Inferior parietal cortex (tissue), 1 donor: ENCODE results near the gene ABHD1.

ENCODE experiments used
- DNase-seq: peaks from one replicate; pipeline ENCODE4 v3.0.0-alpha.2; 2016; ENCODE audit errors: extremely low spot score

ABHD1 gene

GRCh38 chr2:27135478-27135955 lies 11.9 kb downstream of the ABHD1 start:
- DNase-seq = no peak

DNA sequence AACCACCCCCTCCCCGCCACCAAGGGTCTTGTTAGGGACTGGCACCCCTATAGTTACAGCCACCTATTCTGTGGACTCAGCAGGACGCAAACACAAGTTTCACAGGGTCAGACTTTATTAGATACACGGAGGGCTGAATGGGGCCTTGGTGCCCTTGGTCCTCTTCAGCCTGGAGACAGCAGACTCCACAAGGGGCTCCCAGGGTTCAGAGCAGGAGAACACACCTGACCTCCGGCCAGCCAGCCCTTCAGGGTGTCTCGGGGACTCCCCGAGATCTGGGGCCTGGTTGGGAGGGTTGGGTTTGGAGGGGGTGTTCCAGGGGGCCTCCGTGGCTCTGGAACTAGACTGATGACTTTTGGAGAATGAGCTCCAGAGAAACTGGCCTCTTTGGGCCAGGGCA lies 13.1 kb downstream of the ABHD1 start:
- no peak for DNase-seq

DNA sequence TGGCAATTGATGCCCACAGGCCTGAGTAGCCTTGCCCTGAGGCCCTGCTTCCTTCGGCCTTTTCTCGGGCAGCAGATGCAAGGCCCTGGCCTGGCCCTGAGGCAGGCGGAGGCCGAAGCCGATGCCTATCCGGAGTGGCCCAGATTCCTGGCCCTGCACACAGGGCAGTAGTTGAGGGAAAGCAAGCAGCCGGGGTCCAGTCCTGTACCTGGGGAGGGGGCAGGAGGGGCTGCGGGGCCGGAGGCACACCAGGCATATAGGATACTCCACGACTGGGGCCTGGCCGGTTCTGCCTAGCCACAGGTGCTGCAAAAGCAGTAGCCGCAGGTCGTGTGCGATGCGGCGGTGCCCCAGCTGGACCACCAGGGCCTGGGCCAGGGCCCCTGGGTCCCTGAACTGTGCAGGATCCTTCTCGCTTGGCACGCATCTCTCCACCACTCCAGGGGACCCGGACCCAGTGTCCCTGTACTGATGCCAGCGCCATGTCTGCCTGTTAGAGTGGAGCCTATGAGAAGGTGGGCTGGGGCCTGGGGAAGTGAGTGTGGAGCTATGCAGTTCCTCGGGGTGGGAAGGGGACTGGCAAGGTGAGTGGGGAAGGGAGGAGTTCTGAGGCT lies 13.8 kb downstream of the ABHD1 start:
- DNase-seq = no peak

GRCh38 chr2:27138111-27138510 lies 14.5 kb downstream of the ABHD1 start:
- DNase-seq = no peak

DNA sequence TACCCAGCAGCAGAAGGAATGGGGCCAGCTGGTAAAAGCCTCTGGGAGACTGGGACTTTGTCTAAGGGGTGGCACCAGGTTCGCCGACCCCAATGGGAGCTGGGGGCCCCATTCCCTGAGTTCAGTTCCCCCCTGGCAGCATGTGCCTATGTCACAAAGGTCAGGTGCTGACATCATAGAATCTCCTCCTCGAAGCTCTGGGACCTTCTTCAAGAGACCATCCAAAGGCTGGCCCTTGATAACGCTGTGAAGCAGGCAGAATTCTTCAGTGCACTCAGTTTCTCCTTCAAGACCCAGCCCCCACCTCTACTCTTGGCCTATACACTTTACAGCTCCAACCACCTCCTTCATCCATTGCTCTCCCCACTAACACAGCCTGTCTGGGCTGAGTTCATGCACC lies 15.7 kb downstream of the ABHD1 start, which contains the start of gene PRR30:
Gene PRR30 (minus strand): TSS at position 101 of the 400 bp plus-strand sequence. CDS start 1,081 bp downstream, outside the sequence.
- DNase-seq = no peak

GRCh38 chr2:27143285-27143684 lies 19.7 kb downstream of the ABHD1 start:
- no peak for DNase-seq

DNA sequence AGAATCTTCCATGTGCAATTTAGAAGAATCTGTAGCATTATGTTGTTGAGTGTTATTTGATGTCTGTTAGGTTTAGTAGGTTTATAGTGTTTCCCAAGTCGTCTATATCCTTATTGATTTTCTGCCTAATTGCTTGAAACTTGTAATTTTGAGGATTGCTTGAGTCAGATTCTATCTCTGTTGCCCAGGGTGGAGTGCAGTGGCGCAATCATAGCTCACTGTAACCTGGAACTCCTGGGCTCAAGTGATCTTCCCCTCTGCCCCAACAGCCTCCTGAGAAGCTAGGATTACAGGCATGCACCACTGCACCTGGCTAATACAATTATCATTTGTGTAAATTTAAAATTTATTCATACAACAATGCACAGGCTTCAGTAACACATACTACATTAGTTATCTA lies 22.1 kb downstream of the ABHD1 start:
- DNase-seq = no peak

GRCh38 chr2:27147935-27148334 lies 24.3 kb downstream of the ABHD1 start:
- DNase-seq = no peak

GRCh38 chr2:27148801-27149439 lies 25.3 kb downstream of the ABHD1 start, which contains the start of gene TCF23:
Gene TCF23 (plus strand): TSS chr2:27149004. CDS start chr2:27149134, 130 bp downstream.
- DNase-seq = no peak

DNA sequence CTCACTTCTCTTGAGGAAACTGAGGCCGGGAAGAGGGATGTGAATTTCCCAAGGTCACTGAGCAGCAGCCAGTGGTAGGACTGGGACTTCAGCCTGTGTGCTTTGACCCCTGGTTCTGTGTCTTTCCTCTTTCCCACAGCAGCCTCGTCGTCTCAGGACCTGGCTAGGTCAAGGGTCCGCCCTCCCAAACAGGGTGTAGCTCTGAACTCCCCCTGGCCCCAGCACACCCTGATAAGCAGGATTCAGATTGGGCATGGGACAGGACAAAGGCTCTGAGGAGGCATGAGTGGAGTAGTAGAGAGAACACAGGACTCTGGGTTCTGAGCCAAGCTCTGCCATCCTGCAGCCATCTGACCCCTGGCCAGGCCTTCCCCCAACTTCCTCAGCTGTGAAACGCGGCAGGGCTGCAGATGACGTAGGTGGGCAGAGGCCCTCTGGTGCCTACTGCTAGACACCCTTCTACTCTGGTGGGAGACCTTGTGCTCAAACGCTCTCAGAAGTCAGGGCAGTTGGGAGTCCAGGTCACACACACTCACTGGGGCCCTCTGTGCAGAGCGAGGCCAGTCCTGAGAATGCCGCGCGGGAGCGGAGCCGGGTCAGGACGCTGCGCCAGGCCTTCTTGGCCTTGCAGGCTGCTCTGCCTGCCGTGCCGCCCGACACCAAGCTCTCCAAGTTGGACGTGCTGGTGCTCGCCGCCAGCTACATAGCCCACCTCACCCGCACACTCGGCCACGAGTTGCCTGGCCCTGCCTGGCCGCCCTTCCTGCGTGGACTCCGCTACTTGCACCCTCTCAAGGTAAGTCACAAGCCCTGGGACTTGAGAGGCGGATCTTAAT lies 26.2 kb downstream of the ABHD1 start:
- DNase-seq = no peak

- no peak for DNase-seq
These were observed 27.1 kb downstream of the ABHD1 start for GRCh38 chr2:27150639-27151230.

- no peak for DNase-seq
These were observed 28.6 kb downstream of the ABHD1 start for GRCh38 chr2:27152102-27152795.

GRCh38 chr2:27152796-27153464 lies 29.3 kb downstream of the ABHD1 start:
- DNase-seq = no peak

DNA sequence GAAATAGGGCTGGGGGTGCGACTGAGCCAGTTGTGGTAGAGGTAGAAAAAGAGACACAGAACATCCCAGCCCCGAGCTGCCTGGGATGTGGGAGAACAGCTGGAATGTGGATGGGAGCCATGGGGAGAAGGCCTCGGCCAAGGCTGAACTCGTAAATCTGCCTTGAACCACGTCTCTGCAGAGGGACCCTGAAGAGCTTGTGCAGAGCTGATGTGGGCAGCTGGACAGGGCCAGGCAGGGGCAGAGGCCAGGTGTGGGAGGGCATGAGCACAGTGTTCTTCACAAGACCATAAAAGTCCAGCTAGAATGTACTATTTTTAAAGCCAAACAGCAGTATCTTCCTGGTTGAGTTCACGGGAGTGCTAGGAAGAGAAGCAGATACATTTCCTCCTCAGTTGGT lies 30.9 kb downstream of the ABHD1 start:
- DNase-seq = no peak

- no peak for DNase-seq
These were observed 31.5 kb downstream of the ABHD1 start for GRCh38 chr2:27155069-27155520.

DNA sequence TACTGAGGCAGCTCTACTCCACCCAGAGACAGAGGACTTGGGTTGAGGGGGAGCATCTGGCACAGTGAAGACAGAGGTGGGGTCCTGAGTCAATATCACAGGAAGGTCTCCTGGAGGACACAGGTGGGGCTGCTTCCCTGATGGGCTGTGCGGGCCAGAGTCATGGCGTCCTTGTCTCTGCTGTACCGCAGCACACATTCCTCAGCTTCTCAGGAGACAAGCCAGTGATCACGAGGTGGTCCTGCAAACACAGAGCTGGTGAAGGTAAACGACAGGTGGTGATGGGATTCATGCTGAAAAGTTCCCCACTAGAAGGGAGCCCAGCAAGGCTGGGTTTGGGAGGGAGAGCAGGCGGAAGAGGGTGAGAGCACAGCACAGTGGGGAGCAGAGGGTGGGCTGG lies 34.9 kb downstream of the ABHD1 start:
- DNase-seq = no peak

GRCh38 chr2:27159271-27159670 lies 35.7 kb downstream of the ABHD1 start:
- no peak for DNase-seq

GRCh38 chr2:27160191-27160590 lies 36.6 kb downstream of the ABHD1 start:
- DNase-seq = no peak

- no peak for DNase-seq
These were observed 38.8 kb downstream of the ABHD1 start for GRCh38 chr2:27162151-27163121.
